B cell (primary cell): ENCODE data around the gene TNPO2. TPM values are rescaled to one million over a fixed set of nuclear protein-coding genes. Genes with fewer than 3 reads are reported as not detected.

Experiments
- ATAC-seq: fragments of 200-7000 bp; cut with Tn5 transposase; one replicate; pipeline ENCODE4 v1.10.0; 2021; ENCODE audit warnings: low read depth, mild to moderate bottlenecking, moderate number of reproducible peaks, moderate library complexity
- CTCF ChIA-PET: fragments of 350-600 bp; sonication (Branson Sonifier 250); formaldehyde crosslinking; loops from one replicate; lab custom pipeline; 2021; ENCODE audit warnings: antibody characterized with exemption, inconsistent platforms; lab: Charles Lee
- POLR2A ChIA-PET: fragments of 350-600 bp; sonication (Branson Sonifier 250); formaldehyde crosslinking; loops from one replicate; lab custom pipeline; 2021; ENCODE audit warnings: antibody characterized with exemption; lab: Charles Lee
- DNase-seq: peaks from one replicate; pipeline ENCODE4 v3.0.0; 2013
- H2AFZ ChIP-seq: 2 replicates; pipeline ENCODE4 v1.6.1; 2012; ENCODE audit warnings: mild to moderate bottlenecking, low read depth, low read length; ENCODE audit not compliant: insufficient read depth, poor library complexity, severe bottlenecking
- H3K27ac ChIP-seq, 2 donors: 1 replicate in 1 of 2; 2 replicates in 1 of 2; pipeline ENCODE4 v1.5.1; 2012 to 2013; ENCODE audit warnings: low read length in 2 of 2, mild to moderate bottlenecking in 2 of 2, moderate library complexity in 1 of 2
- H3K27me3 ChIP-seq, 4 experiments: fragments of 200-600 bp in 1 of 4; sonication (generic) in 1 of 4; replicated peaks in 1 of 4; 1 replicate in 2 of 4; 2 replicates in 2 of 4; pipeline versions ENCODE4 v1.6.1 to v1.7.0; 2013 to 2016; ENCODE audit warnings: low read length in 3 of 4, mild to moderate bottlenecking in 2 of 4, mixed read lengths in 1 of 4, moderate library complexity in 1 of 4; ENCODE audit not compliant: insufficient read depth in 4 of 4, control insufficient read depth in 3 of 4; ENCODE audit errors: control extremely low read depth in 1 of 4
- H3K36me3 ChIP-seq, 2 experiments: replicated peaks in 1 of 2; 1 replicate in 1 of 2; 2 replicates in 1 of 2; pipeline versions ENCODE4 v1.6.1 to v1.7.1; 2013; ENCODE audit warnings: low read length in 1 of 2; ENCODE audit not compliant: insufficient read depth in 2 of 2, control insufficient read depth in 1 of 2; ENCODE audit errors: control extremely low read depth in 1 of 2, extremely low read depth in 1 of 2
- H3K4me1 ChIP-seq, 2 donors: fragments of 200-600 bp in 1 of 2; sonication (generic) in 1 of 2; 1 replicate in 1 of 2; 2 replicates in 1 of 2; pipeline versions ENCODE4 v1.5.1 to v1.6.1; 2013 to 2017; ENCODE audit warnings: low read length in 2 of 2; ENCODE audit not compliant: control insufficient read depth in 2 of 2, insufficient read depth in 2 of 2
- H3K4me2 ChIP-seq: replicated peaks from 2 replicates; pipeline ENCODE3; 2012; ENCODE audit warnings: mild to moderate bottlenecking, low read depth, low read length; ENCODE audit not compliant: poor library complexity, severe bottlenecking
- H3K4me3 ChIP-seq, 5 experiments: fragments of 200-600 bp in 1 of 5; sonication (generic) in 1 of 5; 1 replicate in 3 of 5; 2 replicates in 2 of 5; pipeline versions ENCODE4 v1.5.1 to v1.7.0; 2011 to 2016; ENCODE audit warnings: low read length in 4 of 5, mild to moderate bottlenecking in 4 of 5, low read depth in 2 of 5, control low read depth in 1 of 5, moderate library complexity in 1 of 5; ENCODE audit not compliant: insufficient read depth in 1 of 5; ENCODE audit errors: control extremely low read depth in 1 of 5, extremely low read depth in 1 of 5
- H3K79me2 ChIP-seq: fragments of 200-600 bp; sonication (generic); one replicate; pipeline ENCODE4 v1.6.0; 2016; ENCODE audit warnings: low read length; ENCODE audit not compliant: control insufficient read depth, insufficient read depth
- H3K9ac ChIP-seq: fragments of 200-600 bp; sonication (generic); 2 replicates; pipeline ENCODE4 v1.6.1; 2017; ENCODE audit warnings: mild to moderate bottlenecking, low read length, moderate library complexity
- H3K9me3 ChIP-seq, 3 donors: one replicate each; pipeline versions ENCODE4 v1.6.1 to v1.7.1; 2013; ENCODE audit warnings: low read length in 2 of 3; ENCODE audit not compliant: control insufficient read depth in 2 of 3, insufficient read depth in 1 of 3; ENCODE audit errors: control extremely low read depth in 1 of 3
- H4K20me1 ChIP-seq: 2 replicates; pipeline ENCODE4 v1.6.0; 2012; ENCODE audit warnings: mild to moderate bottlenecking, low read length; ENCODE audit not compliant: insufficient read depth, control insufficient read depth, poor library complexity, severe bottlenecking
- H3K27ac Mint-ChIP-seq: one replicate; pipeline ENCODE4 v1.8.0; 2021; ENCODE audit warnings: mixed read lengths
- H3K27me3 Mint-ChIP-seq: one replicate; pipeline ENCODE4 v1.8.0; 2021; ENCODE audit warnings: mixed read lengths
- H3K4me1 Mint-ChIP-seq: one replicate; pipeline ENCODE4 v1.8.0; 2021; ENCODE audit warnings: mixed read lengths
- H3K4me3 Mint-ChIP-seq: one replicate; pipeline ENCODE4 v1.8.0; 2021; ENCODE audit warnings: mixed read lengths
- H3K9me3 Mint-ChIP-seq: one replicate; pipeline ENCODE4 v1.8.0; 2022; ENCODE audit warnings: mixed read lengths; ENCODE audit not compliant: insufficient read depth
- EZH2 ChIP-seq: IDR thresholded peaks from 2 replicates; pipeline ENCODE4 v1.6.1; 2012; ENCODE audit warnings: borderline replicate concordance, low read depth, mild to moderate bottlenecking, moderate library complexity, low read length; ENCODE audit not compliant: insufficient read depth, poor library complexity, severe bottlenecking
- WGBS: methylation state at CpG from one replicate; pipeline ENCODE4 v1.1.5; 2013; ENCODE audit warnings: missing lambda C conversion rate; ENCODE audit not compliant: insufficient coverage; 5-methylcytosine and 5-hydroxymethylcytosine counted together
- intact Hi-C: fragments of 100-400 bp; cut with micrococcal nuclease; formaldehyde crosslinking; loops from one replicate; pipeline ENCODE4 v1.10.0; 2022
- polyA plus RNA-seq: library from polyadenylated mRNA; depleted of rRNA; stranded (reverse); fragments of >200 nt; gene quantifications from 2 replicates; pipeline ENCODE4 v1.2.3, GENCODE V29; 2012
- total RNA-seq, 2 donors: library from RNA; stranded (reverse); fragments of 120-200 nt in 1 of 2; gene quantifications; 1 replicate in 1 of 2; 2 replicates in 1 of 2; pipeline versions ENCODE4 v1.2.3 to v1.2.4, GENCODE V29; 2013 to 2022
- TF ChIP-seq, protein P1 (sequence below): fragments of 200-600 bp; IDR thresholded peaks from one replicate; pipeline ENCODE4 v1.8.0; 2022; ENCODE audit warnings: antibody characterized with exemption, mild to moderate bottlenecking

TNPO2 gene
- total and polyA plus RNA-seq, 2 donors (not counting 1 experiment from before 2014, with no cell fraction given): 73.7 to 85.6 TPM

DNA sequence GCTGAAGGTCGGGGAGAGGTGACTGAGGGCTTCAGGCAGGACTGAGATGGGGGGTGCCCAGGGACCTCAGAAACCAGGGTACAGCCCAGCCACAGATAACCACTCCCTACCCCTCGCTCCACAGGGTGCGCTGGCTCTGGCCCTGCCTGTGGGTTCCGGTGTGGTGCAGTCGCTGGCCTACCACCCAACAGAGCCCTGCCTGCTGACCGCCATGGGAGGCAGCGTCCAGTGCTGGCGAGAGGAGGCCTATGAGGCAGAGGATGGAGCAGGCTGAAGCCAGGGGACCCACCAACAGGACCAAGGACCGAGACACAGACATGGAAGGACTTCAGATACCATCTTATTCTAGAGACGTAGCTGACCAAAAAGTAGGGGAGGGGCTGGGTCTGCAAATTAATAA, 48.3 kb downstream of the TNPO2 start:
- TF ChIP-seq, protein P1, sequence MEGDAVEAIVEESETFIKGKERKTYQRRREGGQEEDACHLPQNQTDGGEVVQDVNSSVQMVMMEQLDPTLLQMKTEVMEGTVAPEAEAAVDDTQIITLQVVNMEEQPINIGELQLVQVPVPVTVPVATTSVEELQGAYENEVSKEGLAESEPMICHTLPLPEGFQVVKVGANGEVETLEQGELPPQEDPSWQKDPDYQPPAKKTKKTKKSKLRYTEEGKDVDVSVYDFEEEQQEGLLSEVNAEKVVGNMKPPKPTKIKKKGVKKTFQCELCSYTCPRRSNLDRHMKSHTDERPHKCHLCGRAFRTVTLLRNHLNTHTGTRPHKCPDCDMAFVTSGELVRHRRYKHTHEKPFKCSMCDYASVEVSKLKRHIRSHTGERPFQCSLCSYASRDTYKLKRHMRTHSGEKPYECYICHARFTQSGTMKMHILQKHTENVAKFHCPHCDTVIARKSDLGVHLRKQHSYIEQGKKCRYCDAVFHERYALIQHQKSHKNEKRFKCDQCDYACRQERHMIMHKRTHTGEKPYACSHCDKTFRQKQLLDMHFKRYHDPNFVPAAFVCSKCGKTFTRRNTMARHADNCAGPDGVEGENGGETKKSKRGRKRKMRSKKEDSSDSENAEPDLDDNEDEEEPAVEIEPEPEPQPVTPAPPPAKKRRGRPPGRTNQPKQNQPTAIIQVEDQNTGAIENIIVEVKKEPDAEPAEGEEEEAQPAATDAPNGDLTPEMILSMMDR: no peak
- TF ChIP-seq EZH2: no peak
- CTCF ChIA-PET: interaction anchor here (0.6 to 4.4 kb wide), 7 partner anchors 14 to 111 kb away, joined by 3 to 26 read pairs (median 6); partner anchors contain the start of gene FBXW9

DNA sequence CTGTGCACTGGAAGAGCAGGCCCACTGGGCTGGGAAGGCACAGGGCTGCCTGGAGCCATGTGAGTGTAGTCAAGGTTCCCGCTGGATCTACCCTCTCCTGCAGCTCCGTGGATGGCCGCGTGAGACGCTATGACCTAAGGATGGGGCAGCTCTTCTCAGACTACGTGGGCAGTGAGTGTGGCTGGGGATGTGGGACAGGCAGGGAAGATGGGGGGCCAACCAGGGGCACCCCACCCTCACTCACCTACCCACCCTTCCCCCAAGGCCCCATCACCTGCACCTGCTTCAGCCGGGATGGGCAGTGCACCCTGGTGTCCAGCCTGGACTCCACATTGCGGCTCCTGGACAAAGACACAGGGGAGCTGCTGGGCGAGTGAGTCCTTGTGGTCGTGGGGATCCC, 51.0 kb downstream of the TNPO2 start:
- H3K4me1 ChIP-seq: peaks cover 20 to 32% of the 10 kb centered on the region in 2 donors
- DNase-seq (no peak), ATAC-seq (no peak)
- no peak overlapping the region for H3K4me2 ChIP-seq
- no peak overlapping the region for H3K9ac ChIP-seq
- peaks cover 59% of the 10 kb centered on the region for H3K79me2 ChIP-seq
- H2AFZ ChIP-seq: no peak overlapping the region
- ChIA-PET CTCF (interaction anchor here (0.5 to 5.7 kb wide), 19 partner anchors 9 to 175 kb away, joined by 3 to 82 read pairs (median 5); partner anchors contain the start of genes DHPS, TRIR, ZNF490 and ZNF791), POLR2A (interaction anchor here (0.6 to 1.5 kb wide), 5 partner anchors 49 to 1216 kb away, joined by 3 to 6 read pairs (median 5); partner anchors contain the start of gene ZNF564)
- Mint-ChIP-seq H3K27ac (no peak overlapping the region), H3K9me3 (no peaks in the 10 kb centered on the region), H3K27me3 (no peaks in the 10 kb centered on the region), H3K4me3 (no peak overlapping the region), H3K4me1 (peaks cover 40% of the 10 kb centered on the region)
- H3K9me3 ChIP-seq: no peaks in the 10 kb centered on the region
- H3K27me3 ChIP-seq: no peaks in the 10 kb centered on the region
- H3K36me3 ChIP-seq: peaks cover 6 to 47% of the 10 kb centered on the region in 2 experiments
- H4K20me1 ChIP-seq: peaks cover 43% of the 10 kb centered on the region
- 94% methylated on average over 2 of the region's 10 CpGs for WGBS
- no peak overlapping the region for H3K27ac ChIP-seq
- no peak for TF ChIP-seq EZH2
- TF ChIP-seq, protein P1: no peak
- no peak overlapping the region for H3K4me3 ChIP-seq
- intact Hi-C loops: loop anchor here (1.0 kb wide), 2 partner anchors 32 to 108 kb away; no protein-coding TSS in a partner anchor

More for the DNA sequence above, 48.3 kb downstream of the TNPO2 start:
- no peaks in the 10 kb centered on the region for H3K27me3 Mint-ChIP-seq
- no peak overlapping the region for H3K4me2 ChIP-seq
- H4K20me1 ChIP-seq: peaks cover 55% of the 10 kb centered on the region
- POLR2A ChIA-PET: no interaction called here
- 98% methylated on average over 6 of the region's 10 CpGs for WGBS
- H3K9ac ChIP-seq: no peak overlapping the region
- no peak overlapping the region for H3K4me3 ChIP-seq
- no peaks in the 10 kb centered on the region for H3K9me3 Mint-ChIP-seq
- ATAC-seq (no peak), DNase-seq (no peak)
- H3K79me2 ChIP-seq: peaks cover 56% of the 10 kb centered on the region
- H3K27ac ChIP-seq: no peak overlapping the region
- H3K4me1 Mint-ChIP-seq: peaks cover 25% of the 10 kb centered on the region
- H3K4me1 ChIP-seq: peaks cover 11 to 18% of the 10 kb centered on the region in 2 donors
- H3K4me3 Mint-ChIP-seq: no peak overlapping the region
- no peaks in the 10 kb centered on the region for H3K9me3 ChIP-seq
- H2AFZ ChIP-seq: no peak overlapping the region
- peaks cover 6 to 64% of the 10 kb centered on the region in 2 experiments for H3K36me3 ChIP-seq
- no peaks in the 10 kb centered on the region for H3K27me3 ChIP-seq
- intact Hi-C loops: no loop called here
- H3K27ac Mint-ChIP-seq: no peak overlapping the region
